Stimulated activated naive CD8-positive, alpha-beta T cell treated with anti-CD3 and anti-CD28 coated beads, Interleukin-15, amount 100 ng/mL, for 72 hours (primary cell): ENCODE data around the gene SCUBE1.
A peak's percentile ranks its signal among the peaks of the same experiment; 100 is the strongest.

Source experiments
- ATAC-seq: fragments of 150-1000 bp; cut with Tn5 transposase; 2 replicates; pipeline ENCODE4 v1.10.0; 2021; ENCODE audit warnings: mild to moderate bottlenecking, moderate library complexity
- DNase-seq, 2 donors: peaks; one replicate each; pipeline ENCODE4 v3.0.0; 2021 to 2022
- H3K27ac Mint-ChIP-seq, 2 donors: one replicate each; pipeline ENCODE4 v1.8.0; 2022; ENCODE audit warnings: mild to moderate bottlenecking in 2 of 2, mixed read lengths in 2 of 2, moderate library complexity in 2 of 2
- H3K27me3 Mint-ChIP-seq: one replicate; pipeline ENCODE4 v1.8.0; 2022; ENCODE audit warnings: mixed read lengths
- H3K4me1 Mint-ChIP-seq: one replicate; pipeline ENCODE4 v1.8.0; 2022; ENCODE audit warnings: mild to moderate bottlenecking, mixed read lengths
- H3K4me3 Mint-ChIP-seq, 2 donors: one replicate each; pipeline ENCODE4 v1.8.0; 2022; ENCODE audit warnings: mild to moderate bottlenecking in 2 of 2, mixed read lengths in 2 of 2, moderate library complexity in 1 of 2
- H3K9me3 Mint-ChIP-seq, 2 donors: one replicate each; pipeline ENCODE4 v1.8.0; 2022; ENCODE audit warnings: mixed read lengths in 2 of 2

The SCUBE1 gene

GRCh38 chr22:43152003-43152356 is 191.2 kb downstream of the SCUBE1 start:
- no peak for DNase-seq
- Mint-ChIP-seq H3K4me1 (peaks cover 66% of the 10 kb centered on the region), H3K9me3 (no peaks in the 10 kb centered on the region), H3K4me3 (peak overlapping the region; percentile 80 to 89), H3K27ac (peak overlapping the region; percentile 83 to 96), H3K27me3 (no peaks in the 10 kb centered on the region)
- ATAC-seq: peak; percentile 57

GRCh38 chr22:43151251-43152002 is 191.7 kb downstream of the SCUBE1 start, which contains the start of gene TSPO:
TSS of gene TSPO (plus strand) at chr22:43151559. CDS start at chr22:43159239, 7,680 bp downstream.
- H3K9me3 Mint-ChIP-seq: no peaks in the 10 kb centered on the region
- H3K4me1 Mint-ChIP-seq: peaks cover 63% of the 10 kb centered on the region
- DNase-seq (peak; percentile 47 to 50), ATAC-seq (peak; percentile 67)
- H3K4me3 Mint-ChIP-seq: peak within 1 kb of the TSS; percentile 80 to 91
- H3K27me3 Mint-ChIP-seq: no peaks in the 10 kb centered on the region
- H3K27ac Mint-ChIP-seq: peak within 1 kb of the TSS; percentile 97 to 99

GRCh38 chr22:43150731-43151206 is 192.4 kb downstream of the SCUBE1 start:
- H3K4me3 Mint-ChIP-seq: peak overlapping the region; percentile 80 to 91
- H3K27me3 Mint-ChIP-seq: no peaks in the 10 kb centered on the region
- H3K9me3 Mint-ChIP-seq: no peaks in the 10 kb centered on the region
- peak overlapping the region; percentile 97 to 99 for H3K27ac Mint-ChIP-seq
- no peak for DNase-seq
- ATAC-seq: peak; percentile 10
- H3K4me1 Mint-ChIP-seq: peaks cover 56% of the 10 kb centered on the region

- no peaks in the 10 kb centered on the region for H3K9me3 Mint-ChIP-seq
- DNase-seq (no peak), ATAC-seq (no peak)
- peaks cover 48% of the 10 kb centered on the region for H3K4me1 Mint-ChIP-seq
- H3K27ac Mint-ChIP-seq: no peak overlapping the region
- H3K4me3 Mint-ChIP-seq: no peak overlapping the region
- H3K27me3 Mint-ChIP-seq: no peaks in the 10 kb centered on the region
These were observed 194.6 kb downstream of the SCUBE1 start for GRCh38 chr22:43148581-43148980.

- H3K4me1 Mint-ChIP-seq: peaks cover 47% of the 10 kb centered on the region
- peak overlapping the region in 1 of 2 donors; percentile 25 for H3K4me3 Mint-ChIP-seq
- H3K27me3 Mint-ChIP-seq: no peaks in the 10 kb centered on the region
- ATAC-seq (no peak), DNase-seq (no peak)
- H3K27ac Mint-ChIP-seq: peak overlapping the region in 1 of 2 donors; percentile 52
- no peaks in the 10 kb centered on the region for H3K9me3 Mint-ChIP-seq
These were observed 195.4 kb downstream of the SCUBE1 start for GRCh38 chr22:43147821-43148220.
